HG03469 (cell line): ENCODE results near the gene BOD1L2.

Experiments
- ATAC-seq: cut with Tn5 transposase; IDR thresholded peaks from one replicate; pipeline ENCODE4 v1.9.1; 2021; ENCODE audit warnings: mild to moderate bottlenecking, moderate library complexity, moderate number of reproducible peaks; ENCODE audit not compliant: unreplicated experiment

BOD1L2 gene

GRCh38 chr18:57149531-57149930 lies 2.6 kb downstream of the BOD1L2 start:
- no peak for ATAC-seq

GRCh38 chr18:57150081-57150480 lies 3.2 kb downstream of the BOD1L2 start:
- no peak for ATAC-seq

- no peak for ATAC-seq
Measured at GRCh38 chr18:57150828-57151227, 3.9 kb downstream of the BOD1L2 start.

GRCh38 chr18:57154191-57154830 lies 7.4 kb downstream of the BOD1L2 start:
- ATAC-seq = no peak

- ATAC-seq = no peak
Measured at GRCh38 chr18:57164401-57164800, 17.5 kb downstream of the BOD1L2 start.

GRCh38 chr18:57167617-57168308 lies 20.9 kb downstream of the BOD1L2 start:
- ATAC-seq = no peak

GRCh38 chr18:57171026-57171425 lies 24.1 kb downstream of the BOD1L2 start:
- no peak for ATAC-seq

- ATAC-seq = no peak
Measured at GRCh38 chr18:57175532-57175931, 28.6 kb downstream of the BOD1L2 start.

GRCh38 chr18:57185434-57185833 lies 38.5 kb downstream of the BOD1L2 start:
- no peak for ATAC-seq

GRCh38 chr18:57188851-57189557 lies 42.1 kb downstream of the BOD1L2 start:
- no peak for ATAC-seq

GRCh38 chr18:57190026-57190425 lies 43.1 kb downstream of the BOD1L2 start:
- ATAC-seq = no peak

GRCh38 chr18:57194070-57194469 lies 47.2 kb downstream of the BOD1L2 start:
- ATAC-seq = no peak

- ATAC-seq = no peak
Measured at GRCh38 chr18:57194622-57195021, 47.7 kb downstream of the BOD1L2 start.

GRCh38 chr18:57195341-57195740 lies 48.5 kb downstream of the BOD1L2 start:
- ATAC-seq = no peak

- ATAC-seq = no peak
Measured at GRCh38 chr18:57197261-57197660, 50.4 kb downstream of the BOD1L2 start.

- no peak for ATAC-seq
Measured at GRCh38 chr18:57198073-57198472, 51.2 kb downstream of the BOD1L2 start.
